Dermis blood vessel endothelial cell (primary cell): Measurements from ENCODE around the gene WWC2. TPM values are rescaled to one million over a fixed set of nuclear protein-coding genes. Genes with fewer than 3 reads are reported as not detected.

Source experiments
- DNase-seq: peaks from one replicate; pipeline ENCODE4 v3.0.0; 2010
- total RNA-seq: library from RNA; depleted of rRNA; stranded (reverse); fragments of >200 nt; gene quantifications from 2 replicates; pipeline ENCODE4 v1.2.3, GENCODE V29; 2014

WWC2 gene
- total RNA-seq, 1 donor from 2014 or later: 31.3 TPM

DNA sequence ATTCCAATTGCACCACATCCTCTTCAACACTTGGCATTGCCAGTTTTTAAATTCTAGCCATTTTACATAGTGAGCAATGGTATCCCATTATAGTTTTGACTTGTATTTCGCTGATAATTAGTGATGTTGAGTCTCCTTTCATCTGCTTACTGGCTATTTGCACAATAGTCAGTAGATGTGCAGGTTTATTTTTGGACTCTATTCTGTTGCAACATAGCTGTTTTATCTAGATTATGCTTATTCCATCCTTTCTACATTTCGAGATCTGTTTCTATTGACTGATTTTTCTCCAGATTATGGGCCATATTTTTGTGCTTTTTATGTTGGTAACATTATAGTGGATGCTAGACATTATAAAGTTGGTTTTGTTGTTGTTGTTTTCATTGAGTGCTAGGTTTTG lies 106.1 kb downstream of the WWC2 start:
- DNase-seq: no peak

DNA sequence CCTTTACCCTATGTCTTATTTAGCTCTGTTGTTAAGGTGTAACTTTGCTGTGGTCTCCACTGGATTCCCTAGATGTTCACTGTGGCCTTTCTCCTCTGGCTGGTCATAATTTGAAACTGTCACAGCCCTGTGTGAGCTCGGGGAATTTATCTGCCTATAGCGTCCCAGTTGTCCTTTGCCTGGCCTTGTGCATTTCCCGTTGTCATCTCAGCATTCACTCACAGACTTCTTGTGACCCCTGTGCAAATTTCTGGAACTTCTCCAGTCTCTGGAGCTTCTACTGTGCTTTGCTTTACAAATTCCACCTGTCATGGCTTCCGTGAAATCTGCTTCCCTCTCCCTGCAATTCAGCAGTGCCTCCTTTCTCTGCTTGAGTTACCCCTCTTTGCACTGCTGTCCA lies 106.7 kb downstream of the WWC2 start:
- DNase-seq: no peak

GRCh38 chr4:183211533-183211932 lies 112.5 kb downstream of the WWC2 start:
- no peak for DNase-seq

DNA sequence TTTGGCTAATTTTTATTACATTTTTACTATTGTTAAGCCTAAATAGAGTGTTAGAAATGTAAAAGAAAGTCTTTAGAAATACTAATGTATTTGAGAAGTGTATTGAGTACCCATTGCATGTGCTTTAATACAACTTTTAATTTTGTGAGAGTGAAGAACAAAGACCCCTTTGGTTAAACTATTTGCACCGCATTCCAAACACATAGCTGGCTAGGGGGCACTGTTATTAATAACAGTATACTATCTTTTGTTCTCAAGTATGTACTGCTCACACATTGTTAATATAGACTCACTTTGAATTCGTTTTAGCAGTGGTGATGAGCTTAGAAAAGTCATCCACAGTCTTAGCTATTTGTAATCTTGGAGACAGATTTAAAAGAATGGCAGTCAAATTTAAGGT lies 114.9 kb downstream of the WWC2 start:
- no peak for DNase-seq

GRCh38 chr4:183214912-183215488 lies 115.9 kb downstream of the WWC2 start:
- no peak for DNase-seq

- no peak for DNase-seq
Observed at GRCh38 chr4:183220236-183220635, 121.2 kb downstream of the WWC2 start.

DNA sequence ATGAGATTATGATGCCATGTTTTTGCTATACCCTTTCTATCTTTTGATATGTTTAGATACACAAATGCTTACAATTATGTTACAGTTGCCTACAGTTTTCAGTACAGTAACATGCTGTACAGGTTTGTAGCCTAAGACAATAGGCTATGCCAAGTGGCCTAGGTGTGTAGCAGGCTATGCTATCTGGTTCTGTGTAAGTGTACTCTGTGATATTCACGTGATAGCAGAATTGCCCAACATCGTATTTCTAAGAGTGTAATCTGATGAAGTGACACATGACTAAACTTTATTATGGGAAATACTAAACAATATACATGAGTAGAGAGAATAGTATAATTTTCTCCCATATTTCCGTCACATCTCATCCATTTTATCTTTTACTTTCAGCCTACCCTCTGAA lies 124.0 kb downstream of the WWC2 start:
- no peak for DNase-seq

DNA sequence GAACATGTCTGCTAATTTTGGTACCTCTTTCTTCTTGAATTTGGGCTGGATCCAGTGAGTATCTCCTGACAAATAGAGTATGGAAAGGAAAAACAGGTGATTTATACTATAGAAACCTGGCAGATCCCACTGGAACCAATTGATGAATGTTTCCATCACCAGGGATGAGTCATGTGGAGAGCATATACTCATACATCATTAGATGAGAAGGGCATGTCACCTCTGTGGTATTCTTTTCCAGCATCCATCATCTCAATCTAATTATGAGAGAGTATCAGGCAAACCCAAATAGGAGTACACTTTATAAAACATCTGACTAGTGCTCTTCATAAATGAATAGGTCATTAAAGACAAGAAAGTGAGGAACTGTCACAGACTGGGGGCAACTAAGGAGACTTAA lies 130.3 kb downstream of the WWC2 start:
- no peak for DNase-seq

DNA sequence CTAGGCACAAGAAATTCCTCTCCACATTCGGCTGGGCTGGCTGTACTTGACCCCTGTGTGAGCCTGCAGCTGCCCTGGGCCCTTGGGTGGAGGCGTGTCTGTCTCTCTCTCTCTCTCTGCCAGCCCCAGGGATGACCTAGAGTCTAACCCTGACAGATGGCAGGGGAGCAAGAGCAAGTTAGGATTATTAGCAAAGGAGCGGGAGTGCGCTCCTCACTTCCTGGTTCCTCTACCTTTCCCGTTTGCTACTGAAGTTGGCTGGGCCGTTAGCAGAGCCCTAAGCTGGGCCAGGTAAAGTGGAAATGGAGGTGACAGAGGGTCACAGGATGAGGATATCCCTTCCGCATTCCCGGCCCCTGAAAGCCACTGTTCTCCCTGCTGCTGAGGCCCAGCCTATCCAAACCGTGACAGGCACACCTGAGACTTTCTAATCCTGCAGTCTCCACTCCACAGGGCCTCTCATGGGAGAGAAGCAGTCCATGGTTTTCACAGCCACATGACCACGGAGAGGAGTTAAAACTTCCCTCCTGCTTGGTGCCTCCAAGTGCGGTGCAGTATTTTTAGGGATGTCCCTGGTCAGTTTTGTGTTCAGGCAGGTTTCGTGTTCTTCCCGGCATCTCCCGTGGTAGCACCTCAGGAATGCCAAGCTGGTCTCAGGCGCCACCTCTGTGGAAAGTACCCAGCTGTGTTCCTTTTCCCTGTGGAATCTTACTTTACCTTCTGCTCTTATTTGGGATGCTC lies 141.7 kb downstream of the WWC2 start:
- no peak for DNase-seq

DNA sequence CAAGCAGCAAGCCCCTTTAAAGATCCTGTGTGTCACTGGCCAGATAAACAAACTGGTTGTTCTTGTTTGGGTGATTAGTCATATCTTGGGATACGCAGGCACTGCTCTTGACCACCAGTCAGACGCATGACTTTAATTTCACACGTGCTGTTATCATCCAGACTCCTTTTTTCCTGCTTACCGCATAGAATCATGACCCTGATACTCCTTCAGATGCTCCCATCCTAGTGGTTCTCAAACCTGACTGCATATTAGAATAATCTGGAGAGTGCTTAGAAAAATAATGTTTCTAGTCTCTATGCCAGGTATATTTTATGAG lies 142.2 kb downstream of the WWC2 start:
- DNase-seq: peak; percentile 56

- DNase-seq: peak; percentile 24
Observed at GRCh38 chr4:183241721-183242151, 142.7 kb downstream of the WWC2 start.

GRCh38 chr4:183242291-183242690 lies 143.2 kb downstream of the WWC2 start:
- DNase-seq: no peak

DNA sequence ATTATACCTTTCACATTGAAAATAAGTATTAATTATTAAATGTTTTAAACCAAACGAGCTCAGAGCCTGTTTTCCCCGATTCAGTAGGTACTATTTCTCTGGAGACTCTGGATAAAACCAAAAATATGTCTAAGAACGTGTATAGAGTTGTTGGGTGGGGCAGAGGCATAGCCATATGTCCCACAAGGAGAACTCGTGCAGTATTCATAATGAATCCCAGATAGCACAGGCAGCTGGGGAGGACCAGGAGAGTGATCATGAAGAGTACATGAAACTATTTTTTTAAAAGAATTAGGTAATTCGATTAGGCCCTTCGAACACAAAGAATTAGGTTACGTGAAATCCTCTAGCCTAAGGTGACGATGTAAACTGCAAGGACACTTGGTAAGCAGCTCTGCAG lies 145.0 kb downstream of the WWC2 start:
- DNase-seq: no peak

DNA sequence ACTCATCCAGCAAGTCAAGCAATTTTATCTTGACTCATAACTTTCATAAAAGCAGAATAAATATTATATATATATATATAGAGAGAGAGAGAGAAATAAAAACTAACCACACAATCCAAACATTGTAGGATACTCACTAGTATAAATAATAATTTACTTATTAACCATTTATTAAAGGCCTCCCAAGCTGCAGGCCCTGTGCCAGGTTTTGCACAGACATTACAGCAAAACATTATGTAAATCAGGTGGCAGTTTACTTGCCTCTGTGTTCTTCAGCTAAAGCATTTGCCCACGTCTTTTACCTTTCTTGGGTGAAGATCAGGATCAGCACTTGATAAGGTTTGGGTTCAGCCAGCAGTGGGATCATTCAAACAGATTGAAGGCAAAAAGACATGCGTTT lies 145.4 kb downstream of the WWC2 start:
- DNase-seq: no peak

DNA sequence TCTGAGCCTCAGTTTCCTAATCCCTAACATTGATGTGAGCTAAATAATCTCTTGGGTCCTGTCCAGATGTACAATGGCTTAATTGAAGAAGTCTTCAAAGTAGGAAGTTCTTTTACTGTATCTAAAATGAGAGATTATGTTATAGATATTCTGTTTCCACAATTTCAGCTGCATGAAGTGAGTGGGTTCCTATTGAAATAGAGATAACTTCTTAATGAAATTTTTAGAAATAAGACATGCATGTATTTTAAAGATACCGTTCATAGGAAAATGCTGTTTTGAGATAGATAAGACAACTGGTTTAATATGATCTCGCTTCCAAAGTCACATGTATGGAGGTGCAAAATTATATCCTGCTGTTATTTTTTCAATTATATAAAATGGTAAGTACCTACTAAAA lies 149.1 kb downstream of the WWC2 start:
- DNase-seq: no peak

DNA sequence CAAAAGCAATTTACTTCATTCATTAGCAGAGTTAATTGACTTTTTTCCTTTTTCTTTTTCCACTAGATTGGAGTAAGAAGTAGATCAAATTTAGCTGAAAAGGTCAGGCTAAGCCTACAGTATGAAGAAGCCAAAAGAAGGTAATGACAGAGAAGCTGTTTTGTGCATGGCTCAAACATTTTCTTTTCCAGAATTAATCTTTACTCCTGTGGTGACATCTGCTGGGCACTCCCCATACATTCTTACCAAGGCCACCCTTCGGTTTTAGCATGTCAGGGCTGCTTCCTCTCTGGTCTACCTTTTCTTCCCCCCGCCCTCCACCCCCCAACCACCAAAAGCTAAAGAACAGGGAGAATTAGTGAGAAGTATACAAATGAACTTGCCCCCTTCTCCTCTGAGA lies 150.8 kb downstream of the WWC2 start:
- DNase-seq: peak; percentile 70

DNA sequence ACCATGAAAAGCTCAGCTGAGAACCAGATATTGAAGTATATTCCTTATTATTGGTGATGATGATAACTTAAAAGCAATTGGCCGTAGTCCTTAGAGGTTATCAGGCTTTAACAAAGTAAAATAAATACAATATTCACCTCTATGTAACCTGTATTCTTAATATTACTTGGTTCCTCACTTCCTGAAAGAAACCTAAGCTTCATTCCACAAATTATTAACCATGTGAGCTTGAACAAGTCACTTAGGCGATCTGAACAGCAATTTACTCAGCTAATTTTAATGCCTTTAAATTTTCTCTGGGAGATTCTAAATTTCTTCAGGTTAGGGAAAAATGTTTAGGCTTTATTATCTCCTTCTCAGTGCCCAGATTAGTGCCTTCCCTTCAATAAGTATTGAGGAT lies 151.8 kb downstream of the WWC2 start:
- no peak for DNase-seq

DNA sequence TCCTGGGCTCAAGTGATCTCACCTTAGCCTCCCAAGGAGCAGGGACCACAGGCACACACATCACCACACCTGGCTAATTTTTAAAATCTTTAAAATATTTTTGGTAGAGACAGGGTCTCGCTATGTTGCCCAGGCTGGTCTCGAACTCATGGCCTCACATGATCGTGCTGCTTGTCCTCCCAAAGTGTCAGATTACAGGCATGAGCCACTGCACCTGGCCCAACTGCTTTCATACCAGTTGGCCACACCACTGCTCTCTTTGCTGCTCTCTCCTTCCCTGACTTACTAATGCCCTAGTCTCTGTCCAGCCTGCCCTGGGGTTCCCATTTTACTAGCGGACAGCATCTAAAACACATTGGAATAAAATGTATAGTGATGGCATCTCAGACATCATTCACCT lies 153.9 kb downstream of the WWC2 start:
- no peak for DNase-seq

- no peak for DNase-seq
Observed at GRCh38 chr4:183253451-183253850, 154.4 kb downstream of the WWC2 start.

DNA sequence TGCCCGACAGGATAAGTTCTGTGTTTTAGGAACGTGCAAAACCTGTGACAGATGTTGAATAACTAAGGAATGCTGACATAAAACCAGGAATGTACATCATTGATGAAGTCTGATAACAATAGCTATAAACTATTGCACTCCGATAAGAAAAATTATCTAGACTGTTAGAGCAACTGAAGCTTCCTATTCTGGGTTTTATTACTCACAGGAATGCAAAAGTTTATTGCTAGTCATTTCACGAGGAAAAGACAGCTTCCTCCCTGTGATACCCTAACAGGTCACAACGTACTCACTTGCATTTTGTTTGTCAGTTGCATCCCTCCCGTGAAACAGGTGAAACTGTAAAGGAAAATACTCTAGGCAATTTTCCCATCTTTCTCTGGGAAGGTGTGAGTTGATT lies 155.1 kb downstream of the WWC2 start:
- no peak for DNase-seq

DNA sequence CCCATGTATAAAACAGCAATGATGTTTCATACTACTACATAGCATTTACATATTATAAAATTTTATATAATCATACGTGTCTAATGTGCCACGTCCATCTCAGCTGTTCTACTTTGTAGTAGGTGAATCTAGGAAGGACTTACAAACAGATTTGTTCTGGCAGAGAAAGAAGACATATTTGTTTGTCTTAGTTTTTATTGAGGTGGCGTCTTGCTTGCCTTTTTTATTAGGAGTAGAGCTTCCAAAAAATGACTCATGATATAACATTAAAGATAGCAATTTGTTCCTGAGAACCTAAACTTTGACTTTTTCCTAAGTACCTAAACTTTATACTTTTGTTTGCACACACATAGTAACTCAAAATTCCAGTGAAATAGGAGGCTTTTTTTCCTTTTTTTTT lies 156.4 kb downstream of the WWC2 start:
- DNase-seq: no peak

DNA sequence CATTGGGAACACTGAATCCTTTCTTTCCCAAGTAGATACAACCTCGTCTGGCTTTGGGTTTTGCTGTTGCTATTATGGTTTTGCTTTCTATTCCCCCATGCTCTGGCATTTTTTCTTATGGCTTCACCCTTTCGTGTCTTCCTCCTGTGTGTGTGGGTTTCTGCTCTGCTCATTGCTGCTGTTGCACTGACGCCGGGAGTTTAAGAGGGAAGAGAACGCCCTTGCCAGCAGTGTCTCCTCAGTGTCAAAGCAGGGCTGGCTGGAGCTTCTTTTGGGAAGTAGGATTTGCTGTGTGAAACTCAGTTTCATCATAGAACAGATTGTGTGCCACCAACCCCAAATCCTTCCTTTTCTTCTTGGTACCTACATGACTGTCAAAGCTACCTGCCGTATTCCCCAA lies 157.3 kb downstream of the WWC2 start:
- no peak for DNase-seq

GRCh38 chr4:183256756-183257385 lies 157.8 kb downstream of the WWC2 start:
- peak; percentile 78 for DNase-seq

DNA sequence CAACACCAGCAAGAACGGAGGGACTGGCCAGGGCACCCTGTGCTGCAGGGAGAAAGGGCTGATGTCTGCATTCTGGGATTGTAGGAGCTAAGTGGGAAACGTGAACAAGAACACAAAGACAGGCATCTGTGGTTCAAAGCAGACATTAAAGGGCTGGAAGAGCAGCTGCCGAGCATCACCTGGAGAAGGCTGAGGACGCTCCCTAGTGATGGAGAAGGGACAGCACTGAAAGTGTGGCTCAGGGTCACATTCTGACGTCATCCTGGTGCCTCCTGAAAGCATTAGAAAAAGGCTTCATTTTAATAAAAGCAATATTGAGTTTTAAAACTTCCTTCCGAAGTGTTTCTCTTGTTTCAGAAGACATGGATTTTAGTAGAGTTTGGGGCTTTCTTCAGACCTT lies 158.8 kb downstream of the WWC2 start:
- no peak for DNase-seq
